ENCODE data around the gene HNRNPUL2. TPM values are rescaled to one million over a fixed set of nuclear protein-coding genes. Genes with fewer than 3 reads are reported as not detected.

The HNRNPUL2 gene
- polyA plus RNA-seq, 1 of the 3 experiments (the other 2 are of a cell fraction) = 33.5 TPM

DNA sequence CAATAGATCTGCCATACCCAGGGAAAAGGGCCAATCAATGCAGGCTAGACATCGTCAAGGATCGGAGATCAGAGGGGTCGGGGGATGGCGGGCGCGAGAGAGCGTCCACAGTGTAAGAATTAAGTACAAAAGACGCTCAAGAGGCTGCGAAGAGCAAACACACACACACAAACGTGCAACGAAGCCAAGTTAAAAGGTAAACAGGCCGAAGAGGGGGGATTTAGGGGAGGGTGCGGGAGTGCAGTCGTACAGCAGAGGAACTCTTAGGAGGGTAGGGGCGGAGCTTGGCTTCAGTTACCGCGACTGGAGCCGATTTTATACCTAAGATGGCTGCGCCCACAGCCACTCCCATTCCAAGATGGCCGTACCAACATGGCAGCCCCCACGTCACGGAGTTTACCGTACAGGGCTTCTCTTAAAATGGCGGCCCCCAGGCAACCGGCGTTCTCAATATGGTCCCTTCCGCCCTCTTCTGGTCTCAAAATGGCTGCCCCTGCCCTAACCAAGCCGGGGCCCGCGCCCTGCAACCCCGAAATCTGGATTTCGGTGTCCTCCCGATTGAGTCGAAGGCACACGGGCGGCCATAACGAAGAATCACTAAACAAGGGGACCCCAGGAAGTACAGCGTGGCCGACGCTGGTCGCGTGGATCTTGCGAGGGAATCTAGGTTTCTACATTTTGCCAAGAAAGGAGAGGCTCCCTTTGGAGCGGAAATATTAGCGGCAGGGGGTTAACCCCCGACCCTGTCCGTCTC is 17.8 kb downstream of the HNRNPUL2 start (continued):
- TF ChIP-seq, protein P1, sequence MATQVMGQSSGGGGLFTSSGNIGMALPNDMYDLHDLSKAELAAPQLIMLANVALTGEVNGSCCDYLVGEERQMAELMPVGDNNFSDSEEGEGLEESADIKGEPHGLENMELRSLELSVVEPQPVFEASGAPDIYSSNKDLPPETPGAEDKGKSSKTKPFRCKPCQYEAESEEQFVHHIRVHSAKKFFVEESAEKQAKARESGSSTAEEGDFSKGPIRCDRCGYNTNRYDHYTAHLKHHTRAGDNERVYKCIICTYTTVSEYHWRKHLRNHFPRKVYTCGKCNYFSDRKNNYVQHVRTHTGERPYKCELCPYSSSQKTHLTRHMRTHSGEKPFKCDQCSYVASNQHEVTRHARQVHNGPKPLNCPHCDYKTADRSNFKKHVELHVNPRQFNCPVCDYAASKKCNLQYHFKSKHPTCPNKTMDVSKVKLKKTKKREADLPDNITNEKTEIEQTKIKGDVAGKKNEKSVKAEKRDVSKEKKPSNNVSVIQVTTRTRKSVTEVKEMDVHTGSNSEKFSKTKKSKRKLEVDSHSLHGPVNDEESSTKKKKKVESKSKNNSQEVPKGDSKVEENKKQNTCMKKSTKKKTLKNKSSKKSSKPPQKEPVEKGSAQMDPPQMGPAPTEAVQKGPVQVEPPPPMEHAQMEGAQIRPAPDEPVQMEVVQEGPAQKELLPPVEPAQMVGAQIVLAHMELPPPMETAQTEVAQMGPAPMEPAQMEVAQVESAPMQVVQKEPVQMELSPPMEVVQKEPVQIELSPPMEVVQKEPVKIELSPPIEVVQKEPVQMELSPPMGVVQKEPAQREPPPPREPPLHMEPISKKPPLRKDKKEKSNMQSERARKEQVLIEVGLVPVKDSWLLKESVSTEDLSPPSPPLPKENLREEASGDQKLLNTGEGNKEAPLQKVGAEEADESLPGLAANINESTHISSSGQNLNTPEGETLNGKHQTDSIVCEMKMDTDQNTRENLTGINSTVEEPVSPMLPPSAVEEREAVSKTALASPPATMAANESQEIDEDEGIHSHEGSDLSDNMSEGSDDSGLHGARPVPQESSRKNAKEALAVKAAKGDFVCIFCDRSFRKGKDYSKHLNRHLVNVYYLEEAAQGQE (IDR thresholded peaks at IDR 0.05; ENCODE audit: low read depth, low read length) = no peak
- TF ChIP-seq, protein P2, sequence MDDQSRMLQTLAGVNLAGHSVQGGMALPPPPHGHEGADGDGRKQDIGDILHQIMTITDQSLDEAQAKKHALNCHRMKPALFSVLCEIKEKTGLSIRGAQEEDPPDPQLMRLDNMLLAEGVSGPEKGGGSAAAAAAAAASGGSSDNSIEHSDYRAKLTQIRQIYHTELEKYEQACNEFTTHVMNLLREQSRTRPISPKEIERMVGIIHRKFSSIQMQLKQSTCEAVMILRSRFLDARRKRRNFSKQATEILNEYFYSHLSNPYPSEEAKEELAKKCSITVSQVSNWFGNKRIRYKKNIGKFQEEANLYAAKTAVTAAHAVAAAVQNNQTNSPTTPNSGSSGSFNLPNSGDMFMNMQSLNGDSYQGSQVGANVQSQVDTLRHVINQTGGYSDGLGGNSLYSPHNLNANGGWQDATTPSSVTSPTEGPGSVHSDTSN (IDR thresholded peaks at IDR 0.05) = peak; percentile 45; the same call in 1 of the 2 replicates
- TF ChIP-seq FOXJ3 (CRISPR knock-in tag; IDR thresholded peaks at IDR 0.05) = no peak; the same call in 1 of the 2 replicates
- peak; percentile 72 for TF ChIP-seq GABPA (IDR thresholded peaks at IDR 0.05; ENCODE audit: low read depth)
- no peak for TF ChIP-seq RFX5 (IDR thresholded peaks at IDR 0.05; ENCODE audit: low read length)
- peak; percentile 27 for TF ChIP-seq RCOR1 (IDR thresholded peaks at IDR 0.05; ENCODE audit: low read length)
- TF ChIP-seq TCF12 (IDR thresholded peaks at IDR 0.05) = peak; percentile 14; the same call in 1 of the 2 replicates
- 0 out of 2 replicates have a peak, but pooled peaks have one; percentile 62 for TF ChIP-seq SIN3A (IDR thresholded peaks at IDR 0.05; ENCODE audit: borderline replicate concordance, low read depth, low read length)
- TF ChIP-seq YY1 (IDR thresholded peaks at IDR 0.05; ENCODE audit: low read depth) = peak; percentile 100
- no peak for TF ChIP-seq MEF2A (IDR thresholded peaks at IDR 0.05; ENCODE audit: borderline replicate concordance, low read depth)
- 0 out of 2 replicates have a peak, but pooled peaks have one; percentile 3 for TF ChIP-seq MXI1 (IDR thresholded peaks at IDR 0.05; ENCODE audit: low read depth, low read length)
- TF ChIP-seq RXRA (IDR thresholded peaks at IDR 0.05; ENCODE audit: borderline replicate concordance, low read depth) = no peak
- peak; percentile 89 for TF ChIP-seq POLR2AphosphoS5 (IDR thresholded peaks at IDR 0.05; ENCODE audit: low read depth, low read length)
- peak; percentile 85 for TF ChIP-seq CHD2 (IDR thresholded peaks at IDR 0.05; ENCODE audit: low read length, partially characterized antibody)
- no peak for TF ChIP-seq GATA2 (CRISPR knock-in tag; IDR thresholded peaks at IDR 0.05)
- peak; percentile 78; the same call in 1 of the 2 replicates for TF ChIP-seq TAF1 (IDR thresholded peaks at IDR 0.05; ENCODE audit: borderline replicate concordance, low read depth, low read length)

Measured in SK-N-SH (cell line).